WTC11 (cell line): Measurements from ENCODE around the gene PNMA6E. TPM values are rescaled to one million over a fixed set of nuclear protein-coding genes. Genes with fewer than 3 reads are reported as not detected.

ENCODE experiments used
- ATAC-seq: fragments of 200-7000 bp; cut with Tn5 transposase; 2 replicates; pipeline ENCODE4 v1.10.0; 2021; ENCODE audit warnings: mild to moderate bottlenecking, moderate library complexity
- CTCF ChIA-PET: fragments of 300-600 bp; sonication (Branson Sonifier 250); formaldehyde crosslinking; loops from one replicate; lab custom pipeline; 2021; ENCODE audit warnings: antibody characterized with exemption; lab: Charles Lee
- POLR2A ChIA-PET: fragments of 350-600 bp; sonication (Branson Sonifier 250); formaldehyde crosslinking; loops from one replicate; lab custom pipeline; 2021; ENCODE audit warnings: antibody characterized with exemption; lab: Charles Lee
- DNase-seq: peaks from one replicate; pipeline ENCODE4 v3.0.0; 2021; ENCODE audit warnings: low spot score
- H3K27ac Mint-ChIP-seq: 2 replicates; pipeline ENCODE4 v1.8.0; 2021; ENCODE audit warnings: mixed read lengths
- H3K27me3 Mint-ChIP-seq: 2 replicates; pipeline ENCODE4 v1.8.0; 2021; ENCODE audit warnings: low read depth, mild to moderate bottlenecking, moderate library complexity, mixed read lengths
- H3K36me3 Mint-ChIP-seq: 2 replicates; pipeline ENCODE4 v1.8.0; 2021; ENCODE audit warnings: mixed read lengths
- H3K4me1 Mint-ChIP-seq: 2 replicates; pipeline ENCODE4 v1.8.0; 2022; ENCODE audit warnings: mixed read lengths
- H3K4me3 Mint-ChIP-seq: 2 replicates; pipeline ENCODE4 v1.8.0; 2021; ENCODE audit warnings: mild to moderate bottlenecking, moderate library complexity, mixed read lengths
- H3K9me3 Mint-ChIP-seq: 2 replicates; pipeline ENCODE4 v1.8.0; 2021; ENCODE audit warnings: mixed read lengths
- FOXJ3 ChIP-seq: sonication (generic); formaldehyde crosslinking; IDR thresholded peaks from 2 replicates; pipeline ENCODE4 v1.9.0; 2021; ENCODE audit warnings: missing genetic modification reagents, mild to moderate bottlenecking, borderline replicate concordance
- SOX15 ChIP-seq: fragments of 250-450 bp; sonication (Bioruptor Pico); IDR thresholded peaks from 2 replicates; pipeline ENCODE4 v1.9.0; 2021; ENCODE audit warnings: mild to moderate bottlenecking
- ZBTB21 ChIP-seq: sonication (generic); formaldehyde crosslinking; IDR thresholded peaks from 2 replicates; pipeline ENCODE4 v1.8.1; 2023; ENCODE audit warnings: mild to moderate bottlenecking, missing genetic modification reagents, borderline replicate concordance
- ZNF232 ChIP-seq: sonication (generic); formaldehyde crosslinking; IDR thresholded peaks from 2 replicates; pipeline ENCODE4 v1.8.0; 2022; ENCODE audit warnings: mild to moderate bottlenecking, missing genetic modification reagents
- total RNA-seq: library from RNA; stranded (reverse); gene quantifications from 3 replicates; pipeline ENCODE4 v1.2.3, GENCODE V29; 2021
- TF ChIP-seq, protein P1 (sequence below): sonication (generic); formaldehyde crosslinking; IDR thresholded peaks from 2 replicates; pipeline ENCODE4 v1.8.0; 2023; ENCODE audit warnings: missing genetic modification reagents, mild to moderate bottlenecking, borderline replicate concordance
- TF ChIP-seq, protein P2 (sequence below): sonication (generic); formaldehyde crosslinking; IDR thresholded peaks from 2 replicates; pipeline ENCODE4 v1.8.1; 2022; ENCODE audit warnings: mild to moderate bottlenecking, moderate library complexity, missing genetic modification reagents
- TF ChIP-seq, protein P3 (sequence below): sonication (generic); formaldehyde crosslinking; IDR thresholded peaks from 2 replicates; pipeline ENCODE4 v1.8.1; 2023; ENCODE audit warnings: mild to moderate bottlenecking, missing genetic modification reagents, moderate library complexity
- TF ChIP-seq, protein P4 (sequence below): sonication (generic); formaldehyde crosslinking; IDR thresholded peaks from 2 replicates; pipeline ENCODE4 v1.8.0; 2022; ENCODE audit warnings: mild to moderate bottlenecking, missing genetic modification reagents
- TF ChIP-seq, protein P5 (sequence below): sonication (generic); formaldehyde crosslinking; conservative IDR thresholded peaks from 2 replicates; pipeline ENCODE4 v1.8.1; 2022; ENCODE audit warnings: mild to moderate bottlenecking, missing genetic modification reagents
- TF ChIP-seq, protein P6 (sequence below): sonication (generic); formaldehyde crosslinking; IDR thresholded peaks from 2 replicates; pipeline ENCODE4 v1.8.1; 2023; ENCODE audit warnings: mild to moderate bottlenecking, moderate library complexity, missing genetic modification reagents
- TF ChIP-seq, protein P7 (sequence below): sonication (generic); formaldehyde crosslinking; conservative IDR thresholded peaks from 2 replicates; pipeline ENCODE4 v1.8.1; 2023; ENCODE audit warnings: mild to moderate bottlenecking, low read depth, missing genetic modification reagents, moderate library complexity

The PNMA6E gene
- total RNA-seq, 1 experiment from 2014 or later: not detected

DNA sequence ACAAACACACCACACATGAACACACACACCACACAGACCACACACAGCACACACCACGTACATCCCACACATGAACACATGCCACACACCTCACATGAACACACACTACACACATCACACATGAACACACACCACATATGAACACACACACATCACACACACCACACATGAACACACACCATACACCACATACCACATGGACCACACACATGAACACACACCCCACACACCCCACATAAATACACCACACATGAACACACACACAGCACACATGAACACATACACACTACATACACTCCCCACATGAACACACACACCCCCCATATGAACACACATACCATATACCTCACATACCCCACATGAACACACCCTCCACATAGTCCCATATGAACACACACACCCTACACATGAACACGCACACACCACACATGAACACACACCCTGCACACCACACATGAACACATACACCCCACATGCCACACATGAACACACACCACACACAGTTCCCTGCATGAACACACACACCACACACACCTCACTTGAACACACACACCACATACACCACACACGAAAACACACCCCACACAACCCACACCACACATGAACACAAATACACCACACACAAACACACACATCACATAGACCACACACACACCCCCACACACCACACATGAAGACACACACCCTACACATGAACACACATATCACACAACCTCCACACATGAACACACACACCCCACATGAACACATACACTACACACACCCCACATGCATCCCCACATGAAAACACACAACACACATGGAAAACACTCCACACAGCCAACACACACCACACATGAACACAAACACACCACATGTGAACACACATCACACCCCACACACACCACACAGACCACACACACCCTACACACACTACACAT, 18.3 kb downstream of the PNMA6E start:
- H3K36me3 Mint-ChIP-seq: no peaks in the 10 kb centered on the region
- no peak for TF ChIP-seq ZNF232 (CRISPR knock-in tag)
- no peak for TF ChIP-seq FOXJ3 (CRISPR knock-in tag)
- TF ChIP-seq, protein P1, sequence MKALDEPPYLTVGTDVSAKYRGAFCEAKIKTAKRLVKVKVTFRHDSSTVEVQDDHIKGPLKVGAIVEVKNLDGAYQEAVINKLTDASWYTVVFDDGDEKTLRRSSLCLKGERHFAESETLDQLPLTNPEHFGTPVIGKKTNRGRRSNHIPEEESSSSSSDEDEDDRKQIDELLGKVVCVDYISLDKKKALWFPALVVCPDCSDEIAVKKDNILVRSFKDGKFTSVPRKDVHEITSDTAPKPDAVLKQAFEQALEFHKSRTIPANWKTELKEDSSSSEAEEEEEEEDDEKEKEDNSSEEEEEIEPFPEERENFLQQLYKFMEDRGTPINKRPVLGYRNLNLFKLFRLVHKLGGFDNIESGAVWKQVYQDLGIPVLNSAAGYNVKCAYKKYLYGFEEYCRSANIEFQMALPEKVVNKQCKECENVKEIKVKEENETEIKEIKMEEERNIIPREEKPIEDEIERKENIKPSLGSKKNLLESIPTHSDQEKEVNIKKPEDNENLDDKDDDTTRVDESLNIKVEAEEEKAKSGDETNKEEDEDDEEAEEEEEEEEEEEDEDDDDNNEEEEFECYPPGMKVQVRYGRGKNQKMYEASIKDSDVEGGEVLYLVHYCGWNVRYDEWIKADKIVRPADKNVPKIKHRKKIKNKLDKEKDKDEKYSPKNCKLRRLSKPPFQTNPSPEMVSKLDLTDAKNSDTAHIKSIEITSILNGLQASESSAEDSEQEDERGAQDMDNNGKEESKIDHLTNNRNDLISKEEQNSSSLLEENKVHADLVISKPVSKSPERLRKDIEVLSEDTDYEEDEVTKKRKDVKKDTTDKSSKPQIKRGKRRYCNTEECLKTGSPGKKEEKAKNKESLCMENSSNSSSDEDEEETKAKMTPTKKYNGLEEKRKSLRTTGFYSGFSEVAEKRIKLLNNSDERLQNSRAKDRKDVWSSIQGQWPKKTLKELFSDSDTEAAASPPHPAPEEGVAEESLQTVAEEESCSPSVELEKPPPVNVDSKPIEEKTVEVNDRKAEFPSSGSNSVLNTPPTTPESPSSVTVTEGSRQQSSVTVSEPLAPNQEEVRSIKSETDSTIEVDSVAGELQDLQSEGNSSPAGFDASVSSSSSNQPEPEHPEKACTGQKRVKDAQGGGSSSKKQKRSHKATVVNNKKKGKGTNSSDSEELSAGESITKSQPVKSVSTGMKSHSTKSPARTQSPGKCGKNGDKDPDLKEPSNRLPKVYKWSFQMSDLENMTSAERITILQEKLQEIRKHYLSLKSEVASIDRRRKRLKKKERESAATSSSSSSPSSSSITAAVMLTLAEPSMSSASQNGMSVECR: no peak
- TF ChIP-seq, protein P2, sequence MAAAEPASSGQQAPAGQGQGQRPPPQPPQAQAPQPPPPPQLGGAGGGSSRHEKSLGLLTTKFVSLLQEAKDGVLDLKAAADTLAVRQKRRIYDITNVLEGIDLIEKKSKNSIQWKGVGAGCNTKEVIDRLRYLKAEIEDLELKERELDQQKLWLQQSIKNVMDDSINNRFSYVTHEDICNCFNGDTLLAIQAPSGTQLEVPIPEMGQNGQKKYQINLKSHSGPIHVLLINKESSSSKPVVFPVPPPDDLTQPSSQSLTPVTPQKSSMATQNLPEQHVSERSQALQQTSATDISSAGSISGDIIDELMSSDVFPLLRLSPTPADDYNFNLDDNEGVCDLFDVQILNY (CRISPR knock-in tag): no peak
- TF ChIP-seq, protein P3, sequence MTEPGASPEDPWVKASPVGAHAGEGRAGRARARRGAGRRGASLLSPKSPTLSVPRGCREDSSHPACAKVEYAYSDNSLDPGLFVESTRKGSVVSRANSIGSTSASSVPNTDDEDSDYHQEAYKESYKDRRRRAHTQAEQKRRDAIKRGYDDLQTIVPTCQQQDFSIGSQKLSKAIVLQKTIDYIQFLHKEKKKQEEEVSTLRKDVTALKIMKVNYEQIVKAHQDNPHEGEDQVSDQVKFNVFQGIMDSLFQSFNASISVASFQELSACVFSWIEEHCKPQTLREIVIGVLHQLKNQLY: no peak
- TF ChIP-seq, protein P4, sequence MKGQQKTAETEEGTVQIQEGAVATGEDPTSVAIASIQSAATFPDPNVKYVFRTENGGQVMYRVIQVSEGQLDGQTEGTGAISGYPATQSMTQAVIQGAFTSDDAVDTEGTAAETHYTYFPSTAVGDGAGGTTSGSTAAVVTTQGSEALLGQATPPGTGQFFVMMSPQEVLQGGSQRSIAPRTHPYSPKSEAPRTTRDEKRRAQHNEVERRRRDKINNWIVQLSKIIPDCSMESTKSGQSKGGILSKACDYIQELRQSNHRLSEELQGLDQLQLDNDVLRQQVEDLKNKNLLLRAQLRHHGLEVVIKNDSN (CRISPR knock-in tag): no peak
- TF ChIP-seq, all 79 proteins: peak for 0
- H3K27me3 Mint-ChIP-seq: no peaks in the 10 kb centered on the region
- ATAC-seq: no peak
- H3K9me3 Mint-ChIP-seq: no peaks in the 10 kb centered on the region
- no peak overlapping the region for H3K4me3 Mint-ChIP-seq
- no peaks in the 10 kb centered on the region for H3K4me1 Mint-ChIP-seq
- ChIA-PET CTCF (no interaction called here), POLR2A (no interaction called here)
- H3K27ac Mint-ChIP-seq: no peak overlapping the region
- no peak for DNase-seq

DNA sequence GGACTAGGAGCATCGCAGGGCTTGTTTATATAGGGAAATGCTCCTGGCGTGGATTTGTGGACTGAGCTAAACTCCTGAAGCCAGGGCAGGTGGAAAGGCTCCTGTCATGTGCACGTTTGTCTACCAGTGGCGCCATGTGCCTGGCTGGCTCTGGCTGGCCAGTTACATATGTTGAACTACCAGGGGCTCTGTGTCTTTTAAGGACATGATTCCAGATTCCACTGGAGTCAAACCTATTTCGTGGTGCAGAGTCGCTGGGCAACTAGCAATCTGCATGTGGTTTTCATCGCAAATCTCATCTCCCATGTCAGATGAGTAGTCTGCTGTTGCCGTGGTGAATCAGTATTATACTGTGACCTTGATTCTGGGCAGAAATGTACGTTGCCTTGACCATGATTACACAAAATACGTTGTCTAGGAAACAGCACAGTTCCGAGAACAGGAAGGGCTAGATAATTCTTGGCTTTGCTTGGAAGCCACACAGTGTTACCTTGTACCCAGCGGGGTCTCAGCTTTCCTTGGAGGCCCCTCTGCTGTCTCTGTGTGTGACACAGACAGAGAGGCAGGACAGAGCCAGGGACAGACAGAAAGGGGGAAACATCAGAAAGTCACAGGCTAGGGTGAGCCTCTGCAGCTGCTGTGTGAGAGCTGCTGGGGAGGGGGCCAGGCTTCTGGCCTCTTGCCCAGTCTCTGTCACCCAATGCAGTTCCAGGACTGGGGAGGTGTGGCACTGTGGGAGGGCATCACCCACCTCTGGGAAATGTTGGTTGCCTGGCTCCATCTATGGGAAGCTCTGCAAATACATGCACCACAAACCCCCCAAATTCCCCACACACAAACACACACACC, 19.2 kb downstream of the PNMA6E start:
- peaks cover 5% of the 10 kb centered on the region for H3K9me3 Mint-ChIP-seq
- CTCF ChIA-PET: no interaction called here
- no peak overlapping the region for H3K4me3 Mint-ChIP-seq

DNA sequence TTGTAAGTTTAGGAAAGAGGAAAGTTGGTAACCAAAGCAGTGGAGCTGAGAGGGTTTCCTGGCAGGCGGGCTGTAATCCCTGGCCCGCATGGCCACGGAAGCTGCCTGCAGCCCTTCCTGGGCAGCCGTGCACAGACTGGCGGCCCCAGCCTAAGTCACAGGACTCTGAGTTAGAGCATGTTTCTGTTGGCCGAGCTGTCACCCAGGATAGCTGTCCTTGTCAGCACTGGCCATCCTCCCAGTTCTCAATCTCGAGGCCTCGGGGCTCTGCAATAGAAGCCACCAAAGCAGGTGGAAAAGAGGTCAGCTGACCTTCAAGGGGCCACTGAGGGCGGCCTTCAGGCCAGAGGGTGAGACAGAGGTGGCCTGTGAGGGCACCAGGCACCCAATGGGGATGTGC, 20.5 kb downstream of the PNMA6E start:
- POLR2A ChIA-PET: no interaction called here
- Mint-ChIP-seq H3K36me3 (no peaks in the 10 kb centered on the region), H3K4me1 (no peaks in the 10 kb centered on the region), H3K4me3 (no peak overlapping the region), H3K27me3 (no peaks in the 10 kb centered on the region), H3K27ac (no peak overlapping the region), H3K9me3 (peaks cover 11% of the 10 kb centered on the region)
- ATAC-seq (no peak), DNase-seq (no peak)
- CTCF ChIA-PET: interaction anchor here (0.8 kb wide), 1 partner anchor 80 kb away, joined by 3 read pairs; no protein-coding TSS in a partner anchor
- TF ChIP-seq, protein P5, sequence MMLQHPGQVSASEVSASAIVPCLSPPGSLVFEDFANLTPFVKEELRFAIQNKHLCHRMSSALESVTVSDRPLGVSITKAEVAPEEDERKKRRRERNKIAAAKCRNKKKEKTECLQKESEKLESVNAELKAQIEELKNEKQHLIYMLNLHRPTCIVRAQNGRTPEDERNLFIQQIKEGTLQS (CRISPR knock-in tag): no peak
- TF ChIP-seq, protein P4 (CRISPR knock-in tag): no peak
- TF ChIP-seq, protein P6, sequence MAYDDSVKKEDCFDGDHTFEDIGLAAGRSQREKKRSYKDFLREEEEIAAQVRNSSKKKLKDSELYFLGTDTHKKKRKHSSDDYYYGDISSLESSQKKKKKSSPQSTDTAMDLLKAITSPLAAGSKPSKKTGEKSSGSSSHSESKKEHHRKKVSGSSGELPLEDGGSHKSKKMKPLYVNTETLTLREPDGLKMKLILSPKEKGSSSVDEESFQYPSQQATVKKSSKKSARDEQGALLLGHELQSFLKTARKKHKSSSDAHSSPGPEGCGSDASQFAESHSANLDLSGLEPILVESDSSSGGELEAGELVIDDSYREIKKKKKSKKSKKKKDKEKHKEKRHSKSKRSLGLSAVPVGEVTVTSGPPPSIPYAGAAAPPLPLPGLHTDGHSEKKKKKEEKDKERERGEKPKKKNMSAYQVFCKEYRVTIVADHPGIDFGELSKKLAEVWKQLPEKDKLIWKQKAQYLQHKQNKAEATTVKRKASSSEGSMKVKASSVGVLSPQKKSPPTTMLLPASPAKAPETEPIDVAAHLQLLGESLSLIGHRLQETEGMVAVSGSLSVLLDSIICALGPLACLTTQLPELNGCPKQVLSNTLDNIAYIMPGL (CRISPR knock-in tag): no peak
- TF ChIP-seq ZBTB21: no peak
- TF ChIP-seq, protein P7, sequence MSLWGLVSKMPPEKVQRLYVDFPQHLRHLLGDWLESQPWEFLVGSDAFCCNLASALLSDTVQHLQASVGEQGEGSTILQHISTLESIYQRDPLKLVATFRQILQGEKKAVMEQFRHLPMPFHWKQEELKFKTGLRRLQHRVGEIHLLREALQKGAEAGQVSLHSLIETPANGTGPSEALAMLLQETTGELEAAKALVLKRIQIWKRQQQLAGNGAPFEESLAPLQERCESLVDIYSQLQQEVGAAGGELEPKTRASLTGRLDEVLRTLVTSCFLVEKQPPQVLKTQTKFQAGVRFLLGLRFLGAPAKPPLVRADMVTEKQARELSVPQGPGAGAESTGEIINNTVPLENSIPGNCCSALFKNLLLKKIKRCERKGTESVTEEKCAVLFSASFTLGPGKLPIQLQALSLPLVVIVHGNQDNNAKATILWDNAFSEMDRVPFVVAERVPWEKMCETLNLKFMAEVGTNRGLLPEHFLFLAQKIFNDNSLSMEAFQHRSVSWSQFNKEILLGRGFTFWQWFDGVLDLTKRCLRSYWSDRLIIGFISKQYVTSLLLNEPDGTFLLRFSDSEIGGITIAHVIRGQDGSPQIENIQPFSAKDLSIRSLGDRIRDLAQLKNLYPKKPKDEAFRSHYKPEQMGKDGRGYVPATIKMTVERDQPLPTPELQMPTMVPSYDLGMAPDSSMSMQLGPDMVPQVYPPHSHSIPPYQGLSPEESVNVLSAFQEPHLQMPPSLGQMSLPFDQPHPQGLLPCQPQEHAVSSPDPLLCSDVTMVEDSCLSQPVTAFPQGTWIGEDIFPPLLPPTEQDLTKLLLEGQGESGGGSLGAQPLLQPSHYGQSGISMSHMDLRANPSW (CRISPR knock-in tag): no peak
- TF ChIP-seq, all 79 proteins: peak for 0

More for the DNA sequence above, 19.2 kb downstream of the PNMA6E start:
- H3K4me1 Mint-ChIP-seq: no peaks in the 10 kb centered on the region
- no peaks in the 10 kb centered on the region for H3K36me3 Mint-ChIP-seq
- H3K27ac Mint-ChIP-seq: no peak overlapping the region
- TF ChIP-seq SOX15 (CRISPR knock-in tag): no peak
- no peaks in the 10 kb centered on the region for H3K27me3 Mint-ChIP-seq
- ATAC-seq: peak; percentile 39; the same call in 1 of the 2 replicates
- POLR2A ChIA-PET: no interaction called here
- DNase-seq: no peak
